GM12878 (cell line): ENCODE results near the gene PRDM1. TPM values are rescaled to one million over a fixed set of nuclear protein-coding genes. Genes with fewer than 3 reads are reported as not detected.
A peak's percentile ranks its signal among the peaks of the same experiment; 100 is the strongest.

Experiments
- CBX5 ChIP-seq: sonication (generic); IDR thresholded peaks from 2 replicates; pipeline ENCODE4 v1.6.1; 2016; ENCODE audit warnings: low read depth, moderate library complexity, mild to moderate bottlenecking, inconsistent platforms
- EP300 ChIP-seq, 2 experiments: fragments of 150-350 bp in 1 of 2; IDR thresholded peaks; 2 replicates each; pipeline ENCODE4 v1.6.1; 2011 to 2012; ENCODE audit warnings: low read depth in 2 of 2, low read length in 2 of 2, borderline replicate concordance in 1 of 2, improper control_type of control experiment in 1 of 2, inconsistent platforms in 1 of 2; ENCODE audit not compliant: control insufficient read depth in 1 of 2
- HDAC2 ChIP-seq: fragments of 200-600 bp; sonication (generic); IDR thresholded peaks from 2 replicates; pipeline ENCODE4 v1.6.1; 2017
- HDAC6 ChIP-seq: fragments of 200-600 bp; sonication (generic); IDR thresholded peaks from one replicate; pipeline ENCODE4 v1.8.0; 2017; ENCODE audit warnings: antibody characterized with exemption; ENCODE audit not compliant: unreplicated experiment
- LARP7 ChIP-seq: fragments of 450-650 bp; IDR thresholded peaks from 2 replicates; pipeline ENCODE4 v1.6.1; 2017; ENCODE audit warnings: mild to moderate bottlenecking
- MEF2A ChIP-seq: IDR thresholded peaks from 2 replicates; pipeline ENCODE4 v1.6.1; 2011; ENCODE audit warnings: low read depth, mild to moderate bottlenecking, low read length, moderate library complexity; ENCODE audit not compliant: insufficient read depth
- PAX5 ChIP-seq: IDR thresholded peaks from 2 replicates; pipeline ENCODE4 v1.6.1; 2011; ENCODE audit warnings: low read depth, low read length, borderline replicate concordance
- POU2F2 ChIP-seq: IDR thresholded peaks from 3 replicates; pipeline ENCODE4 v1.6.1; 2011; ENCODE audit warnings: low read depth, mild to moderate bottlenecking, low read length, borderline replicate concordance
- RAD51 ChIP-seq: fragments of 450-650 bp; IDR thresholded peaks from 2 replicates; pipeline ENCODE4 v1.6.1; 2016; ENCODE audit warnings: moderate library complexity, mild to moderate bottlenecking, inconsistent platforms
- RBBP5 ChIP-seq: fragments of 200-600 bp; sonication (generic); conservative IDR thresholded peaks from 2 replicates; pipeline ENCODE4 v1.6.1; 2016
- RCOR1 ChIP-seq: conservative IDR thresholded peaks from 2 replicates; pipeline ENCODE4 v1.6.1; 2012; ENCODE audit warnings: low read depth, low read length, improper control_type of control experiment
- SMAD1 ChIP-seq: fragments of 450-650 bp; IDR thresholded peaks from 2 replicates; pipeline ENCODE4 v1.6.1; 2018; ENCODE audit warnings: mild to moderate bottlenecking, low read depth; ENCODE audit not compliant: partially characterized antibody
- TCF3 ChIP-seq: IDR thresholded peaks from 2 replicates; pipeline ENCODE4 v1.6.1; 2012; ENCODE audit warnings: low read depth, mild to moderate bottlenecking, low read length, borderline replicate concordance; ENCODE audit not compliant: insufficient read depth
- YY1 ChIP-seq: IDR thresholded peaks from 2 replicates; pipeline ENCODE4 v1.6.1; 2011; ENCODE audit warnings: low read depth, mild to moderate bottlenecking, low read length
- ZNF592 ChIP-seq: fragments of 450-650 bp; IDR thresholded peaks from 2 replicates; pipeline ENCODE4 v1.6.1; 2017; ENCODE audit warnings: mild to moderate bottlenecking, moderate library complexity
- ZNF687 ChIP-seq: fragments of 450-650 bp; IDR thresholded peaks from 2 replicates; pipeline ENCODE4 v1.6.1; 2017; ENCODE audit warnings: mild to moderate bottlenecking, moderate library complexity
- ZZZ3 ChIP-seq: IDR thresholded peaks from 2 replicates; pipeline ENCODE4 v1.6.1; 2011; ENCODE audit warnings: low read depth; ENCODE audit not compliant: control insufficient read depth, insufficient read length
- polyA plus RNA-seq, 11 experiments: library from polyadenylated mRNA; depleted of rRNA in 4 of 11; unstranded in 6 of 11; stranded (reverse) in 5 of 11; fragments of >200 nt; fragmentation: Nextera tagmentation in 4 of 11; fragmentation: Illumina TruSeq in 1 of 11; extraction: Ambion mirVana in 4 of 11; extraction: Trizol in 1 of 11; gene quantifications; 1 replicate in 1 of 11; 2 replicates in 10 of 11; pipeline versions ENCODE4 v1.2.1 to v1.2.3, GENCODE V29; 2011 to 2016; ENCODE audit warnings: inconsistent platforms in 2 of 11, missing spikeins in 2 of 11, low read depth in 1 of 11
- total RNA-seq, 4 experiments: library from RNA; depleted of rRNA in 3 of 4; stranded (reverse); fragments of >200 nt in 3 of 4; fragmentation: Illumina TruSeq in 1 of 4; extraction: Trizol in 1 of 4; gene quantifications; 2 replicates each; pipeline versions ENCODE4 v1.2.1 to v1.2.3, GENCODE V29; 2013 to 2021
- TF ChIP-seq, protein P1 (sequence below): fragments of 150-350 bp; IDR thresholded peaks from 2 replicates; pipeline ENCODE4 v1.6.1; 2016; ENCODE audit warnings: low read depth, low read length

Gene PRDM1
- total and polyA plus RNA-seq, 10 of the 15 experiments (the other 5 are each of a cell fraction or from before 2014, with no cell fraction given) = 1.9 to 15.8 (median 4.1) TPM

DNA sequence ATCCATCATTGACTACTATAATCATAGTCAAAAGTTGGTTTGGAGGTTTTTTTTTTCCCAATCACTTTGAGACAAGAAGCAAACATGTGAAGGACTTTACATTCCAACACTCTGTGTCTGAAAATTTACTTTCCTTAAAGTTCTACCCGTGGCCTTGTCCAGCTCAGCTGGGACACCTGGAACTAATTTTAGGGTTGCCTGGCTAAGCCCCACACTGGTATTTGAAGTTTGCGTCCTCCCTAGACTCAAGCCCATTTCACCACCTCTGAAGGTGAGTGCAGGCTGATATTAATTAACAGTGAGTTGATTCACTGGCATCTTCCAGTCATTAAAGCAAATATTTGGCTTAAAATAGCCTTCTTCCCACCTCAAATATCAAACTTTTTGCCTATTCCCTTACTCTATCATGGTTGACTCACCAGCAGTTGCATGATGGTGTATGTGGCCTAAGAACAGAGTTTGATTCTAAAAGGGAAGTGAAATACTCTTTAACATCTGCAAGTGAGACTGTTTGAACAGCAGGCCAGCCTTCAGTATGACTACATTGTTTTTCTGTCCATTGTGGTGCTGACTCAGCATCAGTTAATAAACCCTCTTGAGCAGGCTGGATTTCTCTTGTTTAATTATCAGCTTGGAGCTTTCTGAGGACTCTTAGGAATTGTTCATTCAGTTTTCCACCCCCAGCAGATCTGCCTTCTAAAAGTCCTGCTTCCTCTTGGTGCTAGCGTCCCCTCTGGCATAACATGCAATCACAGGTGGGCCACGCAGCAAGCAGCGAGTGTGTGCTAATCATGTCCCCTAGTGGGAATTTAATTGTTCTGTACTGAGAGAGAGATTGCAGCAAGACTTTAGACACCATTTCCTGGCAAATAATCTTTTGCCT, 1.8 kb upstream of the PRDM1 start (continued):
- no peak for TF ChIP-seq ZNF592
- TF ChIP-seq, protein P1, sequence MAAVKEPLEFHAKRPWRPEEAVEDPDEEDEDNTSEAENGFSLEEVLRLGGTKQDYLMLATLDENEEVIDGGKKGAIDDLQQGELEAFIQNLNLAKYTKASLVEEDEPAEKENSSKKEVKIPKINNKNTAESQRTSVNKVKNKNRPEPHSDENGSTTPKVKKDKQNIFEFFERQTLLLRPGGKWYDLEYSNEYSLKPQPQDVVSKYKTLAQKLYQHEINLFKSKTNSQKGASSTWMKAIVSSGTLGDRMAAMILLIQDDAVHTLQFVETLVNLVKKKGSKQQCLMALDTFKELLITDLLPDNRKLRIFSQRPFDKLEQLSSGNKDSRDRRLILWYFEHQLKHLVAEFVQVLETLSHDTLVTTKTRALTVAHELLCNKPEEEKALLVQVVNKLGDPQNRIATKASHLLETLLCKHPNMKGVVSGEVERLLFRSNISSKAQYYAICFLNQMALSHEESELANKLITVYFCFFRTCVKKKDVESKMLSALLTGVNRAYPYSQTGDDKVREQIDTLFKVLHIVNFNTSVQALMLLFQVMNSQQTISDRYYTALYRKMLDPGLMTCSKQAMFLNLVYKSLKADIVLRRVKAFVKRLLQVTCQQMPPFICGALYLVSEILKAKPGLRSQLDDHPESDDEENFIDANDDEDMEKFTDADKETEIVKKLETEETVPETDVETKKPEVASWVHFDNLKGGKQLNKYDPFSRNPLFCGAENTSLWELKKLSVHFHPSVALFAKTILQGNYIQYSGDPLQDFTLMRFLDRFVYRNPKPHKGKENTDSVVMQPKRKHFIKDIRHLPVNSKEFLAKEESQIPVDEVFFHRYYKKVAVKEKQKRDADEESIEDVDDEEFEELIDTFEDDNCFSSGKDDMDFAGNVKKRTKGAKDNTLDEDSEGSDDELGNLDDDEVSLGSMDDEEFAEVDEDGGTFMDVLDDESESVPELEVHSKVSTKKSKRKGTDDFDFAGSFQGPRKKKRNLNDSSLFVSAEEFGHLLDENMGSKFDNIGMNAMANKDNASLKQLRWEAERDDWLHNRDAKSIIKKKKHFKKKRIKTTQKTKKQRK = no peak
- no peak for TF ChIP-seq RAD51
- peak; percentile 71 for TF ChIP-seq CBX5
- peak; percentile 75; the same call in 1 of the 2 replicates for TF ChIP-seq TCF3
- TF ChIP-seq ZZZ3 = no peak
- no peak for TF ChIP-seq HDAC2
- no peak for TF ChIP-seq RBBP5
- TF ChIP-seq POU2F2 = peak; percentile 21; the same call in 1 of the 3 replicates
- peak; percentile 63 to 77 for TF ChIP-seq EP300 (IDR thresholded peaks at IDR 0.05; ENCODE audit: borderline replicate concordance in 1 of 2, control insufficient read depth in 1 of 2, low read depth in 2 of 2, low read length in 2 of 2)
- peak; percentile 27; the same call in 1 of the 2 replicates for TF ChIP-seq YY1
- no peak for TF ChIP-seq HDAC6
- TF ChIP-seq MEF2A = no peak
- TF ChIP-seq ZNF687 = peak; percentile 37; the same call in 1 of the 2 replicates
- no peak for TF ChIP-seq RCOR1
- TF ChIP-seq PAX5 = peak; percentile 64; the same call in 1 of the 2 replicates
- TF ChIP-seq LARP7 = no peak
- no peak for TF ChIP-seq SMAD1
